Measurements from ENCODE around the gene LIX1. TPM values are rescaled to one million over a fixed set of nuclear protein-coding genes. Genes with fewer than 3 reads are reported as not detected.

Gene LIX1
- total RNA-seq, 1 donor from 2014 or later: not detected

DNA sequence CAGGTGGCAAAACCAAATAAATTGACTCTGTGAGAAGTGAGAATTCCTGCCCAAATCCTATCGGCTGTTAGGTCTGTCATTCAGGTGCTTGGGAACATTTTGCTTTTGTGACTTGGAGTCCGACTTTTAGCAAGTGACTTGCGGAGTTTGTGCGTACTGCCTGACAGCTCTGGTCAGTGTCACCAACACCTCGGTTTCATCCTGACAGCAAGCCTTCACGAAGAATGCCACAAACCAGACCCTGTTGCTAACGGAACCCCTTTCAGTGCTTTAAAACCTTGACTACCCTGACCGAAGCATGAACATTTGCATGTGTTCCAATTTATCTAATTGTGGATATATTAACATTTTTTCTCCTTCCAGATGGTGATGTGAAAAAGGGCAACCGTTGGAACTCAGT, 26.5 kb downstream of the LIX1 start:
- ATAC-seq: peak; percentile 76
- no peak for DNase-seq (ENCODE audit: missing footprints)
- intact Hi-C loops (cut with DNase I): no loop called here

- DNase-seq (ENCODE audit: missing footprints): no peak
- intact Hi-C loops (cut with DNase I): no loop called here
Observed at GRCh38 chr5:97112230-97112629, 30.2 kb downstream of the LIX1 start.

GRCh38 chr5:97111616-97112015, 30.8 kb downstream of the LIX1 start:
- intact Hi-C loops (cut with DNase I): no loop called here
- ATAC-seq (no peak), DNase-seq (ENCODE audit: missing footprints) (no peak)

More at GRCh38 chr5:97112230-97112629, 30.2 kb downstream of the LIX1 start:
- no peak for ATAC-seq

GRCh38 chr5:97111004-97111403, 31.4 kb downstream of the LIX1 start:
- intact Hi-C loops (cut with DNase I): no loop called here

DNA sequence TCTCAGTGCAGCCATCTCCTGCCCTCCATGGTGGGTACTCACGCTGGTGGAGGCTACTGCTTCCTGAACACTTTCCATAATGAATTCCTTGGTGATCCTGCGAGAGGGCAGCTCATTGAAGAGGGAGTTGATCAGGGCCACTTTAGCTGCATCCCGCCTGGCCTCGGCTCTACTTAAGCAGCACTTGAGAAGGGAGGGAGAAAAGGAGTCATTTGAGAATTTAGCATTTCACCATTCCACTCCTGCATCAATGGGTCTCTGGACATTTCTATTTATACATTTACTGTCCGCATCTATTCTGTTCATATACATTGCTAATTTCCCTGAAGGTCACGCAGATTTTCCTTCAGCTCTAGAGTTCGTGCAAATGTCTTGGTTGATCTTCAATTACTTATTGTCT, 35.1 kb downstream of the LIX1 start:
- DNase-seq (ENCODE audit: missing footprints) (no peak), ATAC-seq (no peak)
- intact Hi-C loops (cut with DNase I): no loop called here

More at GRCh38 chr5:97111004-97111403, 31.4 kb downstream of the LIX1 start:
- ATAC-seq (no peak), DNase-seq (ENCODE audit: missing footprints) (no peak)

GRCh38 chr5:97106216-97106581, 36.2 kb downstream of the LIX1 start:
- no peak for DNase-seq (ENCODE audit: missing footprints)
- intact Hi-C loops (cut with DNase I): no loop called here
- ATAC-seq: no peak

DNA sequence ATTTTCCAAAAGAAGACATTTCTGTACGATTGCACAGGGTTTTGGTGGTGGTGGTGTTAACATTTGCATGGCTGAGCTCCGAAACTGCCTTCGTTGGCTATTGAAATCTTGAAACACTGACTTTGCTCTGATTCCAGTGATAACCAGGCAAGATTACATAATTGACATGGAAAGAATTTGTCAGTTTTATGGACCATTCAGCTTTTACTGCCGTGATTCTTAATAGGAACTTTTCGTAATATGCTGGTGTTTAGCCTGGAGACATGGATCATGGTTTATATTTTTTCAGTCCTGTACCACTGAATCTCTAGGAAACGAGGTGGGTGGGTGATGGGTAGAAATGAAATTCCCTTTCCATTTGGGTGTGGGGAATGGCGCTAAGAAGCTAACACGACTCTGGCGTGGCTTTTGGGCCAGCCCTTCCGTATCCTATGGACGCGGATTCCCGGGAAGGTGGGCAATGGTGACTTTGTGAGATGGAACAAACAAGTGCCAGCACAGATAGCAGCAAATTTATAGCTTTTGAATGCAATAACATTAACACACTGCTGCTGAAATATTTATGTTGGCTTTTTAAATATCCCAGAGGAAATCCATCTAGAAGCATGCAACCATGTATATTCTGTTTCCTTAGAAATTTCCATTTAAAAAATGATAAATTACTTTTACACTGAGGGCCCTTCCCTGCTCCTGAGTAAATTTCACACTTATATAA, 36.8 kb downstream of the LIX1 start:
- intact Hi-C loops (cut with DNase I): no loop called here
- no peak for ATAC-seq
- no peak for DNase-seq (ENCODE audit: missing footprints)

DNA sequence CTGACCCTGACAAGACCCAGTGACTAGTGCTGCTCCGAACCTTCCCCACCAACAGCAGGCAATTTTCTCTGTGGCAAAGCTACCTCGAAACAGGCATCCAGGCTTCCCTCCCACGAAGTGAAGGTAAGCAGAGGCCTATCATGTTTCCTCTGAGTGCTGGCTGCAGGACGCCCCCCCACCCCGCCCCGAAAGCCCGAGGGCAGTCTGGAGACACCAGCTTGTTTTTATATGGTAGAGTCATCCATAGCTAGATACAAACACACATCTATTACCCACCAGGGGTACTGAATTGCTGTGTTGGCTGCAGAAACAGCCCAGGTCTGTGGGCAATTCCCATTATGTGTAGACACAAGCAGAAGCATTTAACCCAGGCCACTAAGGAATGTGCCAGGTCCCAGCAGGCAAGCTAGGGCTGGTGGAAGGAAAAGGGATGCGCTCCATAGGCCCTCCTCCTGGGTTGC, 40.4 kb downstream of the LIX1 start:
- DNase-seq (ENCODE audit: missing footprints): no peak
- intact Hi-C loops (cut with DNase I): no loop called here
- no peak for ATAC-seq

GRCh38 chr5:97101189-97101910, 41.1 kb downstream of the LIX1 start:
- ATAC-seq: no peak
- intact Hi-C loops (cut with DNase I): no loop called here
- no peak for DNase-seq (ENCODE audit: missing footprints)

GRCh38 chr5:97100476-97100875, 41.9 kb downstream of the LIX1 start:
- DNase-seq (ENCODE audit: missing footprints): no peak
- no peak for ATAC-seq
- intact Hi-C loops (cut with DNase I): no loop called here

GRCh38 chr5:97098922-97099321, 43.5 kb downstream of the LIX1 start:
- ATAC-seq (peak; percentile 72), DNase-seq (ENCODE audit: missing footprints) (no peak)
- intact Hi-C loops (cut with DNase I): no loop called here

- intact Hi-C loops (cut with DNase I): no loop called here
- ATAC-seq (no peak), DNase-seq (ENCODE audit: missing footprints) (no peak)
Observed at GRCh38 chr5:97097326-97098230, 44.8 kb downstream of the LIX1 start.

- intact Hi-C loops (cut with DNase I): no loop called here
- ATAC-seq: no peak
- DNase-seq (ENCODE audit: missing footprints): no peak
Observed at GRCh38 chr5:97096846-97097245, 45.6 kb downstream of the LIX1 start.

GRCh38 chr5:97096191-97096590, 46.2 kb downstream of the LIX1 start:
- intact Hi-C loops (cut with DNase I): no loop called here
- DNase-seq (ENCODE audit: missing footprints) (no peak), ATAC-seq (no peak)

GRCh38 chr5:97095318-97095732, 47.1 kb downstream of the LIX1 start:
- intact Hi-C loops (cut with DNase I): no loop called here
- DNase-seq (ENCODE audit: missing footprints): no peak

DNA sequence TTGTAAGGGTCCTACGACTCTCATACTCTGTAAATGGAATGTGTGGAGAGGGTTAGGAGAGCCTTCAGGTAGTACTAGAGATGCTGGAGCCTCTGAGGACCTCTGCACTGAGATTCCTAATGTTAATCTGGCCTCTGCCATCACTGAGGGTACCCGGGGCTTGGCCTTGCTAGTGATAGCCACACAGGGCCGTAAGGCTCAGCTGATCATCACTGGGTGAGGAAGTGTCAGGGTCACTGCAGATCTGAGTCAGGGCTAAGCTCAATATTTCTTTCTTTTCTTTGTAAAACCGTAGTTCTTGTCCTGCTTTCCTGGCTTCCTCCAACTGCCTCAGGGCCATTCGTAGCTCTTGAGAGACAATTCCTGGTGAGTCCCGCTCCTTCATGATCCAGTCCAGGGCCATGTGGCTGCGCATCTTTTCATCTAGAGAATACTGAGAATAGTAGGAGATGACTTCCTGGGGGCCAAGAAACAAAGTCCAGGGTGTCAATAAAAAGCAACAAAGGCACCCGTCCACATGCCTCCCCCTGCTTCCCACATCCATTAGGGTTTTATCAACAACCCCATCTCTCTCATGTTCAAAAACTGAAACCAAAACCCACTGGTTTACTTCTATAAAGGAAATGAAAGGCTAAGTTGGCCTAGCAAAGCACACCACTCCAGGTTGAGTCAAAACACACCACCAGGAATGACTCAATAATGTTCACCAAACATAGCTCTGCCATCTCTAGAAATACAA, 47.7 kb downstream of the LIX1 start:
- ATAC-seq: no peak
- intact Hi-C loops (cut with DNase I): no loop called here
- peak; percentile 56 for DNase-seq (ENCODE audit: missing footprints)

More at GRCh38 chr5:97095318-97095732, 47.1 kb downstream of the LIX1 start:
- no peak for ATAC-seq

DNA sequence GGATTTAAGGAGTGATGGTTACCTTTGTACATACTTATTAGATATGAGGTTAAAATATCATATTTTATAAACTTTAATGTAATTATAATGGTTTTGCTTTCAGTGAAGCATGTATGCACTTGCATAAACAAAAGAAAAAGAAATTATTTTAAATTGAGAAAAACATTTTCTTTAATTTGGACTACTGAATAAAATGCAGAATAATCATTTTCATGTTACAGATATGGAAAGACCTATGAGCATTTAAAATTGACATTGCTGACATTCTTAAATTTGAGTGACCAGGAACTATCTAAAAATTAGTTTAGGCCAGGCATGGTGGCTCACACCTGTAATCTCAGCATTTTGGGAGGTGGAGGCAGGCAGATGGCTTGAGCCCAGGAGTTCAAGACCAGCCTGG, 49.2 kb downstream of the LIX1 start:
- intact Hi-C loops (cut with DNase I): no loop called here
- ATAC-seq: no peak
- DNase-seq (ENCODE audit: missing footprints): no peak

DNA sequence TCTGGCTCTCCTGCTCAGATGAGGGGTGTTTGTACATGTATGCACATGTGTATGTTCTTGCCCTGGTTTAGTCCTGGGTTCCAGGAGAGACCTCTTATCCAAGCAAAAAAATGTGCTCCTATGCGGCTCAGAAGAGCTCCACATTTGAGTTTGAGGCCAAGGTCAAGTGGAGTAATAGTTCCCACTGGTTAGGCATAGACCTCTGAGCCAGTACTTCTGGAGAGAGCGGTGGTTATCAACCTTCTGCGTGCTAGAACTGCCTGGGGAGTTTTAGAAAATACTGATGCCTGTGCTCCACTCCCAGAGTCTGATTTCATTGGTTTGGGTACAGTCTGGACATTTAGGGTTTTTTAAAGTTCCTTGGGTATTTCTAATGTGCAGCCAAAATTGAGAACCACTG, 51.5 kb downstream of the LIX1 start:
- intact Hi-C loops (cut with DNase I): no loop called here
- DNase-seq (ENCODE audit: missing footprints) (no peak), ATAC-seq (no peak)

All from Right ventricle myocardium inferior (tissue), 1 donor.